ENCODE data around the gene ZNF638. TPM values are rescaled to one million over a fixed set of nuclear protein-coding genes. Genes with fewer than 3 reads are reported as not detected.

Gene ZNF638
- polyA plus RNA-seq, result 100 to 1,000 TPM in 2 of 4 donors, 10 to 100 TPM in 2; 51.1 to 130 (median 80.4) TPM
- long read RNA-seq, donor 1, result 0 reads
- long read RNA-seq, donor 2, partial matches to known transcripts, result 0 of 4 reads
- long read RNA-seq, donor 2, other reads (novel, unspliced or antisense), result 0 of 4 reads
- long read RNA-seq, donor 3, transcript ZNF638-206 (2 exons, 931 nt), result major isoform, 7 of 39 reads
- long read RNA-seq, donor 3, partial matches to known transcripts, result 31 of 39 reads
- long read RNA-seq, donor 3, other reads (novel, unspliced or antisense), result 0 of 39 reads
- long read RNA-seq, donor 4, result 0 reads
- long read RNA-seq, donor 5, partial matches to known transcripts, result 0 of 3 reads
- long read RNA-seq, donor 5, other reads (novel, unspliced or antisense), result 0 of 3 reads
- long read RNA-seq, donor 6, transcript ZNF638-206 (2 exons, 931 nt), result major isoform, 7 of 23 reads
- long read RNA-seq, donor 6, partial matches to known transcripts, result 15 of 23 reads
- long read RNA-seq, donor 6, other reads (novel, unspliced or antisense), result 0 of 23 reads
- long read RNA-seq, donor 7, result 0 reads
- long read RNA-seq, donor 8, partial matches to known transcripts, result 0 of 1 reads
- long read RNA-seq, donor 8, other reads (novel, unspliced or antisense), result 0 of 1 reads
- long read RNA-seq, donor 9, partial matches to known transcripts, result 0 of 1 reads
- long read RNA-seq, donor 9, other reads (novel, unspliced or antisense), result 0 of 1 reads
- long read RNA-seq, donor 10, transcript ZNF638-206 (2 exons, 931 nt), result major isoform, 8 of 39 reads
- long read RNA-seq, donor 10, partial matches to known transcripts, result 25 of 39 reads
- long read RNA-seq, donor 10, other reads (novel, unspliced or antisense), result 0 of 39 reads

- Histone ChIP-seq H3K4me3 (ENCODE audit: low read depth in 1 of 3, low read length in 3 of 3) (peak within 1 kb of the TSS; percentile 96 to 99 (median 97)), H3K27me3 (ENCODE audit: control insufficient read depth in 3 of 3, insufficient read depth in 3 of 3, low read length in 3 of 3) (no peaks in the 10 kb centered on the region), H3K4me1 (ENCODE audit: control insufficient read depth in 3 of 3, insufficient read depth in 2 of 3, low read depth in 1 of 3, low read length in 2 of 3) (peaks cover 0 to 3% (median 0%) of the 10 kb centered on the region in 3 donors), H3K9me3 (ENCODE audit: control insufficient read depth in 2 of 2, insufficient read depth in 1 of 2, low read depth in 1 of 2, low read length in 1 of 2) (peaks cover 0 to 3% of the 10 kb centered on the region in 2 donors), H3K36me3 (ENCODE audit: control insufficient read depth in 3 of 3, insufficient read depth in 2 of 3, low read depth in 1 of 3, low read length in 3 of 3) (peaks cover 0 to 3% (median 0%) of the 10 kb centered on the region in 3 donors), H3K27ac (ENCODE audit: low read depth in 1 of 3, low read length in 2 of 3) (peak within 1 kb of the TSS; percentile 85 to 100 (median 91))
- peak; percentile 93 to 98 for DNase-seq
- no peak for FAIRE-seq
- WGBS, 3 donors, result 0% methylated on average over 73 to 82 of the region's 82 CpGs
These were observed at the start of gene ZNF638 for GRCh38 chr2:71331581-71332434. Gene ZNF638 (plus strand): TSS chr2:71331782. CDS start chr2:71348955, 17,173 bp downstream.

GRCh38 chr2:71281950-71282349, 49.6 kb upstream of the ZNF638 start:
- FAIRE-seq (no peak), DNase-seq (no peak)
- H3K36me3 ChIP-seq (ENCODE audit: control insufficient read depth in 3 of 3, insufficient read depth in 2 of 3, low read depth in 1 of 3, low read length in 3 of 3), result no peaks in the 10 kb centered on the region
- H3K4me3 ChIP-seq (ENCODE audit: low read depth in 1 of 3, low read length in 3 of 3), result no peak overlapping the region
- H3K4me1 ChIP-seq (ENCODE audit: control insufficient read depth in 3 of 3, insufficient read depth in 2 of 3, low read depth in 1 of 3, low read length in 2 of 3), result peaks cover 0 to 8% (median 3%) of the 10 kb centered on the region in 3 donors
- peaks cover 0 to 45% (median 11%) of the 10 kb centered on the region in 3 donors for H3K27me3 ChIP-seq (ENCODE audit: control insufficient read depth in 3 of 3, insufficient read depth in 3 of 3, low read length in 3 of 3)
- H3K9me3 ChIP-seq (ENCODE audit: control insufficient read depth in 2 of 2, insufficient read depth in 1 of 2, low read depth in 1 of 2, low read length in 1 of 2), result no peaks in the 10 kb centered on the region
- H3K27ac ChIP-seq (ENCODE audit: low read depth in 1 of 3, low read length in 2 of 3), result no peak overlapping the region
- whole genome bisulfite sequencing, 3 donors, result 80 to 92% (median 91%) methylated on average over 4 of the region's 4 CpGs

GRCh38 chr2:71282493-71282892, 49.1 kb upstream of the ZNF638 start:
- Histone ChIP-seq H3K27me3 (ENCODE audit: control insufficient read depth in 3 of 3, insufficient read depth in 3 of 3, low read length in 3 of 3) (peaks cover 0 to 40% (median 11%) of the 10 kb centered on the region in 3 donors), H3K27ac (ENCODE audit: low read depth in 1 of 3, low read length in 2 of 3) (no peak overlapping the region), H3K4me3 (ENCODE audit: low read depth in 1 of 3, low read length in 3 of 3) (no peak overlapping the region), H3K36me3 (ENCODE audit: control insufficient read depth in 3 of 3, insufficient read depth in 2 of 3, low read depth in 1 of 3, low read length in 3 of 3) (no peaks in the 10 kb centered on the region), H3K4me1 (ENCODE audit: control insufficient read depth in 3 of 3, insufficient read depth in 2 of 3, low read depth in 1 of 3, low read length in 2 of 3) (peaks cover 0 to 2% (median 1%) of the 10 kb centered on the region in 3 donors), H3K9me3 (ENCODE audit: control insufficient read depth in 2 of 2, insufficient read depth in 1 of 2, low read depth in 1 of 2, low read length in 1 of 2) (no peaks in the 10 kb centered on the region)
- FAIRE-seq (no peak), DNase-seq (peak; percentile 13 to 18)

- FAIRE-seq, result no peak
- Histone ChIP-seq H3K4me1 (ENCODE audit: control insufficient read depth in 3 of 3, insufficient read depth in 2 of 3, low read depth in 1 of 3, low read length in 2 of 3) (no peaks in the 10 kb centered on the region), H3K36me3 (ENCODE audit: control insufficient read depth in 3 of 3, insufficient read depth in 2 of 3, low read depth in 1 of 3, low read length in 3 of 3) (no peaks in the 10 kb centered on the region), H3K27me3 (ENCODE audit: control insufficient read depth in 3 of 3, insufficient read depth in 3 of 3, low read length in 3 of 3) (peaks cover 0 to 36% (median 7%) of the 10 kb centered on the region in 3 donors), H3K9me3 (ENCODE audit: control insufficient read depth in 2 of 2, insufficient read depth in 1 of 2, low read depth in 1 of 2, low read length in 1 of 2) (no peaks in the 10 kb centered on the region), H3K4me3 (ENCODE audit: low read depth in 1 of 3, low read length in 3 of 3) (no peak overlapping the region), H3K27ac (ENCODE audit: low read depth in 1 of 3, low read length in 2 of 3) (no peak overlapping the region)
- 79 to 89% (median 84%) methylated on average over 5 of the region's 5 CpGs for WGBS, 3 donors
- no peak for DNase-seq
These were observed 48.5 kb upstream of the ZNF638 start for GRCh38 chr2:71283131-71283530.

GRCh38 chr2:71285706-71286105, 45.9 kb upstream of the ZNF638 start:
- H3K4me1 ChIP-seq (ENCODE audit: control insufficient read depth in 3 of 3, insufficient read depth in 2 of 3, low read depth in 1 of 3, low read length in 2 of 3), result no peaks in the 10 kb centered on the region
- no peak overlapping the region for H3K27ac ChIP-seq (ENCODE audit: low read depth in 1 of 3, low read length in 2 of 3)
- DNase-seq, result no peak
- 82 to 86% (median 84%) methylated on average over 2 of the region's 2 CpGs for WGBS, 3 donors
- H3K36me3 ChIP-seq (ENCODE audit: control insufficient read depth in 3 of 3, insufficient read depth in 2 of 3, low read depth in 1 of 3, low read length in 3 of 3), result no peaks in the 10 kb centered on the region
- peaks cover 0 to 23% (median 7%) of the 10 kb centered on the region in 3 donors for H3K27me3 ChIP-seq (ENCODE audit: control insufficient read depth in 3 of 3, insufficient read depth in 3 of 3, low read length in 3 of 3)
- no peak for FAIRE-seq
- no peak overlapping the region for H3K4me3 ChIP-seq (ENCODE audit: low read depth in 1 of 3, low read length in 3 of 3)
- H3K9me3 ChIP-seq (ENCODE audit: control insufficient read depth in 2 of 2, insufficient read depth in 1 of 2, low read depth in 1 of 2, low read length in 1 of 2), result no peaks in the 10 kb centered on the region

GRCh38 chr2:71291398-71291797, 40.2 kb upstream of the ZNF638 start:
- WGBS, 3 donors, result 54 to 62% (median 58%) methylated on average over 4 of the region's 4 CpGs
- Histone ChIP-seq H3K27ac (ENCODE audit: low read depth in 1 of 3, low read length in 2 of 3) (no peak overlapping the region), H3K4me1 (ENCODE audit: control insufficient read depth in 3 of 3, insufficient read depth in 2 of 3, low read depth in 1 of 3, low read length in 2 of 3) (no peaks in the 10 kb centered on the region), H3K36me3 (ENCODE audit: control insufficient read depth in 3 of 3, insufficient read depth in 2 of 3, low read depth in 1 of 3, low read length in 3 of 3) (no peaks in the 10 kb centered on the region), H3K4me3 (ENCODE audit: low read depth in 1 of 3, low read length in 3 of 3) (no peak overlapping the region), H3K9me3 (ENCODE audit: control insufficient read depth in 2 of 2, insufficient read depth in 1 of 2, low read depth in 1 of 2, low read length in 1 of 2) (no peaks in the 10 kb centered on the region), H3K27me3 (ENCODE audit: control insufficient read depth in 3 of 3, insufficient read depth in 3 of 3, low read length in 3 of 3) (peaks cover 0 to 2% (median 0%) of the 10 kb centered on the region in 3 donors)
- FAIRE-seq (no peak), DNase-seq (no peak)

GRCh38 chr2:71292159-71292558, 39.4 kb upstream of the ZNF638 start:
- Histone ChIP-seq H3K4me1 (ENCODE audit: control insufficient read depth in 3 of 3, insufficient read depth in 2 of 3, low read depth in 1 of 3, low read length in 2 of 3) (no peaks in the 10 kb centered on the region), H3K36me3 (ENCODE audit: control insufficient read depth in 3 of 3, insufficient read depth in 2 of 3, low read depth in 1 of 3, low read length in 3 of 3) (no peaks in the 10 kb centered on the region), H3K4me3 (ENCODE audit: low read depth in 1 of 3, low read length in 3 of 3) (no peak overlapping the region), H3K27me3 (ENCODE audit: control insufficient read depth in 3 of 3, insufficient read depth in 3 of 3, low read length in 3 of 3) (peaks cover 0 to 2% (median 0%) of the 10 kb centered on the region in 3 donors), H3K9me3 (ENCODE audit: control insufficient read depth in 2 of 2, insufficient read depth in 1 of 2, low read depth in 1 of 2, low read length in 1 of 2) (no peaks in the 10 kb centered on the region), H3K27ac (ENCODE audit: low read depth in 1 of 3, low read length in 2 of 3) (no peak overlapping the region)
- FAIRE-seq (no peak), DNase-seq (no peak)
- WGBS, 3 donors, result 32 to 55% (median 44%) methylated on average over 1 of the region's 1 CpG

GRCh38 chr2:71298914-71299313, 32.7 kb upstream of the ZNF638 start:
- no peak overlapping the region for H3K27ac ChIP-seq (ENCODE audit: low read depth in 1 of 3, low read length in 2 of 3)
- H3K36me3 ChIP-seq (ENCODE audit: control insufficient read depth in 3 of 3, insufficient read depth in 2 of 3, low read depth in 1 of 3, low read length in 3 of 3), result no peaks in the 10 kb centered on the region
- no peaks in the 10 kb centered on the region for H3K27me3 ChIP-seq (ENCODE audit: control insufficient read depth in 3 of 3, insufficient read depth in 3 of 3, low read length in 3 of 3)
- H3K4me1 ChIP-seq (ENCODE audit: control insufficient read depth in 3 of 3, insufficient read depth in 2 of 3, low read depth in 1 of 3, low read length in 2 of 3), result no peaks in the 10 kb centered on the region
- 72 to 88% (median 82%) methylated on average over 2 of the region's 2 CpGs for WGBS, 3 donors
- FAIRE-seq, result no peak
- no peak overlapping the region for H3K4me3 ChIP-seq (ENCODE audit: low read depth in 1 of 3, low read length in 3 of 3)
- no peaks in the 10 kb centered on the region for H3K9me3 ChIP-seq (ENCODE audit: control insufficient read depth in 2 of 2, insufficient read depth in 1 of 2, low read depth in 1 of 2, low read length in 1 of 2)
- DNase-seq, result no peak

All from small intestine (tissue), 16 donors.